Ectodermal cell (in vitro differentiated cells): ENCODE results near the gene NGEF.

Experiments
- H3K27ac ChIP-seq: 2 replicates; pipeline ENCODE4 v1.7.0; 2013; ENCODE audit warnings: mild to moderate bottlenecking, low read depth, low read length; ENCODE audit not compliant: insufficient read depth, poor library complexity, severe bottlenecking
- H3K27me3 ChIP-seq: 2 replicates; pipeline ENCODE4 v1.7.0; 2013; ENCODE audit warnings: mild to moderate bottlenecking, low read length; ENCODE audit not compliant: insufficient read depth, control insufficient read depth, poor library complexity, severe bottlenecking
- H3K36me3 ChIP-seq: one replicate; pipeline ENCODE4 v1.7.0; 2013; ENCODE audit warnings: low read length; ENCODE audit not compliant: control insufficient read depth, insufficient read depth
- H3K4me1 ChIP-seq: one replicate; pipeline ENCODE4 v1.7.0; 2013; ENCODE audit warnings: low read length; ENCODE audit not compliant: control insufficient read depth, insufficient read depth
- H3K4me3 ChIP-seq: 2 replicates; pipeline ENCODE4 v1.7.0; 2013; ENCODE audit warnings: low read depth, low read length, control low read depth; ENCODE audit not compliant: insufficient read depth
- H3K9me3 ChIP-seq: 2 replicates; pipeline ENCODE4 v1.7.0; 2013; ENCODE audit warnings: mild to moderate bottlenecking, low read length, moderate library complexity; ENCODE audit not compliant: control insufficient read depth
- WGBS, 2 experiments: methylation state at CpG; one replicate each; pipeline ENCODE4 v1.1.7; 2013; ENCODE audit warnings: missing lambda C conversion rate in 2 of 2; 5-methylcytosine and 5-hydroxymethylcytosine counted together

The NGEF gene

DNA sequence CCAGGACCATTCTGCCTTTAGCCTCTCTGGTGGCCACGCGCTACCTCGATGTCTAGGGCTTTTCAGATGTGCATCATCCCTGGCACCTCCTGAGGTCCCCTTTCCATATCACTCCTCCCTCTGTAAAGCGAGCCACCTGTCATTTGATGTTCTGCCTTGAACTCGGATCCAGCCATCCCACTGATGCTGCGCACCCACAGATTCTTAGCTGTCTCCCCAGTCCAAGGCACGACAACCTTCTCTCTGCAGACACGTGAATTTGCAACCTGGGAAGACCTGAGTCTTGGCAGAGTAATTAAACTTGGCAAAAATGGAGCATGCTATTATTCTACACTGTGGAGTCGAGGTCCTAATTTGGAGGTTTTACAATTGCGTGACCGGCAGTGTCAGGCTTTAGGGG, 61.9 kb downstream of the NGEF start:
- no peaks in the 10 kb centered on the region for H3K27me3 ChIP-seq
- no peaks in the 10 kb centered on the region for H3K9me3 ChIP-seq
- H3K27ac ChIP-seq = no peak overlapping the region
- peaks cover 5% of the 10 kb centered on the region for H3K4me1 ChIP-seq
- WGBS, 2 experiments = 93 to 94% methylated on average over 11 of the region's 11 CpGs
- H3K36me3 ChIP-seq = no peaks in the 10 kb centered on the region
- no peak overlapping the region for H3K4me3 ChIP-seq

DNA sequence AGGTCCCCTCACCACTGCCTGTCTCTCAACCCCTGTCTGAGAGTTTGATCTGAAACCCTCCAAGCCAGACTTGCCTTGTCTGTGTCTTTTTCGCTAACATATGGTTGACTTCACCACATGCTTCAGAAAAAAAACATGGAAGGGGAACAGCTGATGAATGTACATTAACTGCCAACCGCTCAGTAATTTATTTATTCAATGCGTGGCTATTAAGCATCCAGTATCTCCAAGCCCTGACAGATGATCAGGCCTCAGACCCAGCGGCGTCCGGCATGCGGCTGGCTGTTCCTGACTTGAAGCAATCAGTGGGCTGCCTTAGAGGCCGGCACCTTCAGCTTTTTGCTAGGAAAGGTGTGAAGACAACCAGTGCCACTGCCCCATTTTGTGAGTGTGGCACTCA, 62.3 kb downstream of the NGEF start:
- 96 to 97% methylated on average over 8 of the region's 8 CpGs for WGBS, 2 experiments
- Histone ChIP-seq H3K36me3 (no peaks in the 10 kb centered on the region), H3K27me3 (no peaks in the 10 kb centered on the region), H3K4me1 (peaks cover 5% of the 10 kb centered on the region), H3K4me3 (no peak overlapping the region), H3K27ac (no peak overlapping the region), H3K9me3 (no peaks in the 10 kb centered on the region)

DNA sequence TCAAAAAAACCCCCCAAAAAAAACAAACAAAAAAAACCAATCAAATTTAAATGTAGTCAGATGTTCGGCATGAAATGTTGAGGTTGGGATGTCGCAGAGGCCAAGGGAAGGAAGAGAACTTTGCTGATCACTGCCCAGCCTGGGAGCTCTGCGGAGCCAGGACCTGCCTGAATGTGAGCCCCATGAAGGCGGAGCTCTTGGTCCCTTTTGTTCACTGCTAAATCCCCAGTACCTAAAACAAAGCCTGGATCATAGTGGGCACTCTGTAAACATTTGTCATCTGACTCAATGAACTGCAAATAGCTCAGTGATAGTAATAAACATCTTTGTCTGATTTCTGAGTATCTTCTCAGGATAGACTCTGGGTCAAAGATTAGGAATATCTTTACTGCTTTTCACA, 64.0 kb downstream of the NGEF start:
- Histone ChIP-seq H3K36me3 (no peaks in the 10 kb centered on the region), H3K4me1 (peaks cover 5% of the 10 kb centered on the region)
- 52 to 67% methylated on average over 4 of the region's 4 CpGs for WGBS, 2 experiments

DNA sequence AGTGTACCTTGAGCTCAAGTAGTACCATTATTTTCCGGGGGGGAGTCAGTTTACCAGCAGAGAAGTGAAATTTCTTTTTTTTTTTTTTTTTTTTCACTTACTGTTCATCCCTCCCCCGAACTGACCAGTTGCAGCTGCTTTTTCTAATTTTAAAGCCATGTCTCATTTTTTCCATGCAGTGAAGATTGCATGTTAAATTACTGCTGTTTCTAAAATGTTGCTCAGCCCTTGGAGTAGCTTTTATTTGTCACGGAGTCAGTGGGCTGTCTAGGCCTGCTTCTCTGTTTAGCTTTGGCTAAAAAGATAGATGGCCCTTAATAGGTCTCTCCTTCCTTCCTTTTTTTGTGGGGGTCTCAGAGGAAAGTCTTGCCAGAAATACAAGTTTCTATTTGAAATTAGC, 70.2 kb downstream of the NGEF start:
- 92 to 100% methylated on average over 3 of the region's 3 CpGs for WGBS, 2 experiments
- Histone ChIP-seq H3K27me3 (no peaks in the 10 kb centered on the region), H3K9me3 (no peaks in the 10 kb centered on the region), H3K27ac (no peak overlapping the region), H3K4me1 (no peaks in the 10 kb centered on the region), H3K4me3 (no peak overlapping the region), H3K36me3 (no peaks in the 10 kb centered on the region)

More for the DNA sequence above, 64.0 kb downstream of the NGEF start:
- Histone ChIP-seq H3K27ac (no peak overlapping the region), H3K27me3 (no peaks in the 10 kb centered on the region), H3K4me3 (no peak overlapping the region), H3K9me3 (no peaks in the 10 kb centered on the region)

DNA sequence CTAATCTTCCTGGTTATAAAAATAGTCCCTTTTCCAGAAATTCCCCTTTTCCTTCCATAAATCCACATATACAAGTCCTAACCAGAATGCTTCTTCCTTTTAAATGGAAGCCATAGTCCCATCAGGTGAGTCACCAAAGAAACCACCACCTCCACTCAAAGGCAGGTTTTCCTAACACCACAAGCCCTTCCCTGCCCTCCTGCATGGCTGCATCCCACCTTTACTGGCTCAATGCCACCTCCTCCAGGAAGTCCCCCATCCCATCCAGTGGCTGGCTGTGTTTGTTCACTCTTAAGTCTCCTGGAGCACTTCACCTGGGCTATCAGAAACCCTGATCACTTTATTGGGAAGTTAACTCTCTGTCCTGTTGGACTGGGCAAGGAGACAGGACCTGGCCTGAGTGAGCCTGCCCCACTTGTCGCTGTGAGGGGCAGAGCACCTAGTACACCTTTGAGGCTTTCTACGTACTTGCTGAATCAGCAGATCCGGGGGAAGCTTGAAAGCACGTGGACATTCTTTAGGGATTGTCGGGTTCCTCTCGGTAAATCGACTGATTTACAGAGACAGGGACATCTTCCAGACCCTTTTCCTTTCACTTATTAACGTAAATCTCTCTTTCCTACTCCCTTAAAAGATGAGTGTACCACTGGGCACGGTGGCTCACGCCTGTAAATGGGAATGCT, 71.0 kb downstream of the NGEF start:
- Histone ChIP-seq H3K27me3 (no peaks in the 10 kb centered on the region), H3K4me3 (no peak overlapping the region), H3K9me3 (no peaks in the 10 kb centered on the region), H3K36me3 (no peaks in the 10 kb centered on the region), H3K27ac (no peak overlapping the region), H3K4me1 (no peaks in the 10 kb centered on the region)
- WGBS, 2 experiments = 90 to 92% methylated on average over 10 of the region's 10 CpGs

DNA sequence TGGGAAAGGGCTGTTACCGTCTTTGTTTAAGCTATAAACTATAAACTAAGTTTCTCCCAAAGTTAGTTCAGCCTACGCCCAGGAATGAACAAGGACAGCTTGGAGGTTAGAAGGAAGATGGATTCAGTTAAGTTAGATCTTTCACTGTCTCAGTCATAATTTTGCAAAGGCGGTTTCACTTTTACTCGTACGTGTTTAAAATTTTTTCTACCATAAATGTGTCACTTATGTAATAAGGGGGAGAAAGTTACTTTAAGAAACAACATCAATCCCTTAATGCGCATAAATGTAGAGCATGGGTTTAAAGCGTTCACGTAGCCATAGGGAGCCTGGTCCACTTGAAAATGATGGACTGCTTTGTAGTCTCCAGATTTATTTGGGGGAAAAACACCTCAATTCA, 71.7 kb downstream of the NGEF start:
- Histone ChIP-seq H3K4me3 (no peak overlapping the region), H3K4me1 (no peaks in the 10 kb centered on the region), H3K9me3 (no peaks in the 10 kb centered on the region), H3K36me3 (no peaks in the 10 kb centered on the region), H3K27me3 (no peaks in the 10 kb centered on the region), H3K27ac (no peak overlapping the region)
- 77 to 100% methylated on average over 3 to 8 of the region's 8 CpGs for WGBS, 2 experiments

DNA sequence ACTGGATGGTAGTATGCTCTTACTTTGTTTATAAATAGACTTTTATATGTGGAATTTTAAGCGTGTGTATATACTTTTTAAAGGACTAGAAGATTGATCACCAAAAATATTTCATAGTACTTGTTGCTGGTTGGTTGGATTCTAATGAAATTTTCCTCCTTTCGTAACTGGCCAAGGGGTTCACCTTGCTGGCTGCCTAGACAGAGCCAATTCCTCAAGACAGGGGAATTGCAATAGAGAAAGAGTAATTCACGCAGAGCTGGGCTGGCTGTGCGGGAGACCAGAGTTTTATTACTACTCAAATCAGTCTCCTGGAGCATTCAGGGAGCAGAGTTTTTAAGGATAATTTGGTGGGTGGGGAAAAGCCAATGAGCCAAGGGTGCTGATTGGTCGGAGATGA, 72.3 kb downstream of the NGEF start:
- WGBS, 2 experiments = 96 to 99% methylated on average over 4 to 5 of the region's 5 CpGs
- H3K4me3 ChIP-seq = no peak overlapping the region
- no peak overlapping the region for H3K27ac ChIP-seq
- no peaks in the 10 kb centered on the region for H3K36me3 ChIP-seq
- no peaks in the 10 kb centered on the region for H3K27me3 ChIP-seq
- no peaks in the 10 kb centered on the region for H3K9me3 ChIP-seq
- no peaks in the 10 kb centered on the region for H3K4me1 ChIP-seq

DNA sequence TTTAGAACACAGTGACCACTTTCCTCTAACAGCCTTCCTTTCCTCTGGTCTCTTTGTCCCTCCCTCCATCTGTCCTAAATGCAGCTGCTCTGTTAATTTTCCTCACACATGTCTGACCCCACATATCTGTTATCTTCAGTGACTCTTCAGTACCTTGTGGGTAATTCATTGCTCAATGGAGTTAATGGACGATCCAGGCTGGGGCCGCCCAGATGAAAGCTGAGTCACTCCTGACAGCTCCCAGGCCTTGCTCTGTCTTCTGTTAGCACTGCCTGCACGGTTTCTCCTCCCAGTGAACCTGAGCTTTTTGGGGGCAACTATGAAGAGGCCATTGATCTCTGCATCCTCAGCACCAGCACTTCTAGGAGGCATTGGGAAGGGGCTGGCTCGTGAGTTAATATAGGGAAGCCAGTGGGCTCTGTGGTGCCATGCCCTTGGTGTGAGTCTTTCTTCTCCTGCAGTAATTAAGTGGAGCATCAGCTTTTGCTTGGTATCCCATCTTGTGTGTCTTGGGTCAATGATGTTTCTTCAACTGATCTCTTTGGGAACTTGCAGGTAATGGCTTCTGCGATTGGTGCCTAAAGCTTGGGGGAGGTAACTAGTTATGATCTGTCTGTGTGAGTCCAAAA, 75.7 kb downstream of the NGEF start:
- 83 to 86% methylated on average over 5 of the region's 5 CpGs for WGBS, 2 experiments
- H3K4me3 ChIP-seq = no peak overlapping the region

DNA sequence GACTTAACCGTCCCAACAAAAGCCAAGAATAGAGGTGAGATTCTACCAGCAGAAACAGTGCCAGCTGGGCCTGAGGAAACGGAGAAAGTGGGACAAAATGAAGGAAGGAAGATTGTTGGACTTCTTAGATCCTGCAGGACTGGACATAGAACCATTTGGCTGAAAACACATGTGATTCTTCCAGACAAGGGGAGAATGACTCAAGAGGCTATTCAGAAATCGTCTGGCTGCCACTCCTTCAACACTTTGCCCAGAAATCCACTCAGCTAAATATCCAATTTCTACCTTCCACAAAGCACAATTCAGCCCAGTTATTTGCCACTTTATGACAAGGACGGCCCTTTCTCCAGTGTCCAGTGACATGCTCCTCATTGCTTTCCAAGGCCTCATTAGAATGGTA, 81.4 kb downstream of the NGEF start:
- Histone ChIP-seq H3K27me3 (peaks cover 50% of the 10 kb centered on the region), H3K4me1 (no peaks in the 10 kb centered on the region), H3K27ac (no peak overlapping the region), H3K9me3 (no peaks in the 10 kb centered on the region), H3K4me3 (no peak overlapping the region), H3K36me3 (no peaks in the 10 kb centered on the region)
- WGBS, 2 experiments = 87 to 95% methylated on average over 4 of the region's 4 CpGs

More for the DNA sequence above, 75.7 kb downstream of the NGEF start:
- Histone ChIP-seq H3K27ac (no peak overlapping the region), H3K36me3 (no peaks in the 10 kb centered on the region), H3K9me3 (no peaks in the 10 kb centered on the region), H3K4me1 (no peaks in the 10 kb centered on the region), H3K27me3 (no peaks in the 10 kb centered on the region)

DNA sequence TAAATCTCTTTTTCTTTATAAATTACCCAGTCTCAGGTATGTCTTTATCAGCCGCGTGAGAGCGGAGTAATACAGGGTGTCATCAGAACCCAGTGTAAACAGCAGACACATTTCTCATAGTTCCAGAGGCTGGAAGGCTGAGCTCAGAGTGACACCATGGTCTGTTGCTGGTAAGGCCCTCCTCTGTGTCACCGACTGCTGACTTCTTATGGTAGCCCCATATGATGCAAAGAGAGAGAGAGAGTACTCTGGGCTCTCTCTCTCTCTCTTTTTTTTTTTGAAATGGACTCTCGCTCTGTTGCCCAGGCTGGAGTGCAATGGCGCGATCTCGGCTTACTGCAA, 83.0 kb downstream of the NGEF start:
- peaks cover 66% of the 10 kb centered on the region for H3K27me3 ChIP-seq
- no peak overlapping the region for H3K27ac ChIP-seq
- peaks cover 14% of the 10 kb centered on the region for H3K4me1 ChIP-seq
- H3K9me3 ChIP-seq = no peaks in the 10 kb centered on the region
- no peak overlapping the region for H3K4me3 ChIP-seq
- 91 to 96% methylated on average over 8 of the region's 8 CpGs for WGBS, 2 experiments
- no peaks in the 10 kb centered on the region for H3K36me3 ChIP-seq
